GM12873 (cell line): ENCODE data around the gene EHMT1.

Source experiments
- TF ChIP-seq, protein P1 (sequence below): IDR thresholded peaks from 2 replicates; pipeline ENCODE4 v1.5.1; 2012; ENCODE audit warnings: low read depth, mild to moderate bottlenecking, moderate library complexity, low read length, control low read depth; ENCODE audit not compliant: insufficient read depth; ENCODE audit errors: missing control alignments

EHMT1 gene

GRCh38 chr9:137679695-137680305 lies 61.0 kb downstream of the EHMT1 start:
- TF ChIP-seq, protein P1, sequence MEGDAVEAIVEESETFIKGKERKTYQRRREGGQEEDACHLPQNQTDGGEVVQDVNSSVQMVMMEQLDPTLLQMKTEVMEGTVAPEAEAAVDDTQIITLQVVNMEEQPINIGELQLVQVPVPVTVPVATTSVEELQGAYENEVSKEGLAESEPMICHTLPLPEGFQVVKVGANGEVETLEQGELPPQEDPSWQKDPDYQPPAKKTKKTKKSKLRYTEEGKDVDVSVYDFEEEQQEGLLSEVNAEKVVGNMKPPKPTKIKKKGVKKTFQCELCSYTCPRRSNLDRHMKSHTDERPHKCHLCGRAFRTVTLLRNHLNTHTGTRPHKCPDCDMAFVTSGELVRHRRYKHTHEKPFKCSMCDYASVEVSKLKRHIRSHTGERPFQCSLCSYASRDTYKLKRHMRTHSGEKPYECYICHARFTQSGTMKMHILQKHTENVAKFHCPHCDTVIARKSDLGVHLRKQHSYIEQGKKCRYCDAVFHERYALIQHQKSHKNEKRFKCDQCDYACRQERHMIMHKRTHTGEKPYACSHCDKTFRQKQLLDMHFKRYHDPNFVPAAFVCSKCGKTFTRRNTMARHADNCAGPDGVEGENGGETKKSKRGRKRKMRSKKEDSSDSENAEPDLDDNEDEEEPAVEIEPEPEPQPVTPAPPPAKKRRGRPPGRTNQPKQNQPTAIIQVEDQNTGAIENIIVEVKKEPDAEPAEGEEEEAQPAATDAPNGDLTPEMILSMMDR: no peak

GRCh38 chr9:137680444-137681358 lies 61.9 kb downstream of the EHMT1 start:
- TF ChIP-seq, protein P1: no peak

DNA sequence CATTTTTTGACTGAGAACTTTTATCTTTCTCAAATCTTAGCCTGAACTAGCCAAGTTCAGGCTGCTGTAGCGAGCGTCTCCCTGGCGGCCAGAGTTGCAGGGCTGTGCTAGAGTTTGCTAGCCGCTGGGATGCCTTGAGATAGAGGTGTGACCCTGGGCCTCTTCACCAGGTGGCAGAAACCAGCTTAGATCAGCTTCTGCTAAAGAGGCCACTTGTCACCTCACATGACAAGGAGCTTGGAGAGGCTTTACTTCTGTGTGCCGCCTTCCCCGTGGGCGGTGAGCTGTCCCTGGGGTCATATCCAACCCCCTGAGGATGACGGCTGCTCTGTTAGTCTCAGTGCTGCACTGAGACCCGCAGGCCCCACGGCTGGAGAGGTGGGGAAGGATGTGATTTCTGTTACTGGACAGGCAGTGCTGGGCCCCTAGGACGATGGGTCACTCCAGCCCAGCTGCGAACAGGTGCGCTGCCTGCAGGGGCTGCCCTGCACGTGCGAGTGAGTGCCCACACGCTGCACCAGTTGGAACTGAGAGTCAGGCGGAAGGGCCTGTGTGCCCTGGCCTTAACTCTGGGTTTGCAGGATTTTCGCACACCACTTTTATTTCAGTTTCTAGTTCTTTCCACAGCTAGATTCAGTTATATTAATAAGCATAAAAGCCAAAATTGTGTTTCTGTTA lies 63.8 kb downstream of the EHMT1 start:
- TF ChIP-seq, protein P1: no peak

DNA sequence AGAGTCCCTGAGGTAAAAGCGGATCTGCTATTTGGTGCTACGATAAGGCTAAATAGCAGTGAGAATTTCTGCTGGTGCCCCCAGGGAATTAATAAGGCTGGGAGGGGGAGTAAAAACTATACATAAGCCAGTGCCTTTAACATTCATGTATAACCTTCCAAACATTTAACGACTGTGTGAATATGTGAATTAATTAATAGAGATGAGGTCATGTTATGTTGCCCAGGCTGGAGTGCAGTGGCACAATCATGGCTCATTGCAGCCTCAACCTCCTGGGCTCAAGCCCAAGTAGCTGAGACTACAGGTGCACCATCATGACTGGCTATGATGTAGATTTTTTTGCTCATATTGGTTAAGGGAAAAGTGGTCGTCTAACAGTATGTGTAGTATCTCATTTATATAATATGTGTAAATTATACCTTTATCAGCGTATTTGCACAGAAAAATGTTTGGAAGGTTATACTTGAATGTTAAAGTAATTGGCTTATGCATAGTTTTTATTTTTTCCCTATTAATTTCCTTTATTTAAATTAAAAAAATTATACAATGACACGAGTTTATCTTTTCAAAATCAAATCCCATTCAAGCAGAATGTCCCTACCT lies 64.6 kb downstream of the EHMT1 start:
- TF ChIP-seq, protein P1: no peak

- TF ChIP-seq, protein P1: no peak
Observed at GRCh38 chr9:137685035-137685740, 66.4 kb downstream of the EHMT1 start.

GRCh38 chr9:137685741-137686420 lies 67.1 kb downstream of the EHMT1 start:
- TF ChIP-seq, protein P1: no peak
